Ovary (tissue), 9 donors: ENCODE data around the gene LTB4R2. TPM values are rescaled to one million over a fixed set of nuclear protein-coding genes. Genes with fewer than 3 reads are reported as not detected.

Experiments
- DNase-seq, 5 donors: peaks; one replicate each; pipeline ENCODE4 v3.0.0-alpha.2; 2019 to 2020
- H3K27ac ChIP-seq, 2 donors: fragments of 200-600 bp; one replicate each; pipeline versions ENCODE4 v1.5.1 to v1.8.0; 2019 to 2022
- H3K27me3 ChIP-seq: fragments of 200-600 bp; one replicate; pipeline ENCODE4 v1.8.0; 2022
- H3K36me3 ChIP-seq: fragments of 200-600 bp; sonication (generic); one replicate; pipeline ENCODE4 v1.5.1; 2019
- H3K4me1 ChIP-seq: one replicate; pipeline ENCODE4 v1.8.1; 2013; ENCODE audit warnings: mild to moderate bottlenecking, moderate library complexity; ENCODE audit not compliant: insufficient read depth
- H3K4me3 ChIP-seq: fragments of 200-600 bp; sonication (generic); one replicate; pipeline ENCODE4 v1.5.1; 2017
- H3K9me3 ChIP-seq, 2 donors: fragments of 200-600 bp in 1 of 2; sonication (generic) in 1 of 2; one replicate each; pipeline versions ENCODE4 v1.5.1 to v1.8.1; 2013 to 2019; ENCODE audit warnings: mild to moderate bottlenecking in 1 of 2, moderate library complexity in 1 of 2
- EP300 ChIP-seq: sonication (generic); formaldehyde crosslinking; IDR thresholded peaks from one replicate; pipeline ENCODE4 v1.6.1; 2017; ENCODE audit warnings: antibody characterized with exemption
- POLR2A ChIP-seq: fragments of 450-650 bp; IDR thresholded peaks from one replicate; pipeline ENCODE4 v1.6.1; 2017; ENCODE audit warnings: antibody characterized with exemption, mild to moderate bottlenecking, moderate library complexity
- WGBS, 3 donors: extraction: QIAGEN DNeasy Blood & Tissue Kit in 1 of 3; methylation state at CpG; one replicate each; pipeline versions ENCODE4 v1.1.5 to v1.1.7; 2013 to 2017; 5-methylcytosine and 5-hydroxymethylcytosine counted together
- intact Hi-C, 4 donors: fragments of 100-400 bp; cut with DNase I; formaldehyde crosslinking; loops; one replicate each; pipeline versions ENCODE4 v1.11.0 to v1.15.1; 2022 to 2023
- polyA plus RNA-seq, 2 donors: library from polyadenylated mRNA; stranded (reverse); fragments of 200-250 nt in 1 of 2; fragments of 350-450 nt in 1 of 2; fragmentation: Illumina TruSeq in 1 of 2; extraction: RNeasy Lipid Tissue Mini Kit (QIAGEN cat#74804) in 1 of 2; gene quantifications; one replicate each; pipeline ENCODE4 v1.2.3, GENCODE V29; 2013 to 2014
- total RNA-seq, 7 donors: library from RNA; depleted of rRNA in 2 of 7; stranded (reverse); fragments of >200 nt in 2 of 7; fragmentation: NEBNext Ultra II Directional in 3 of 7; extraction: Animal tissue kit (Norgen Biotek cat#: 25700) in 3 of 7; gene quantifications; one replicate each; pipeline versions ENCODE4 v1.1.0 to v1.2.4, GENCODE V29; 2016 to 2023
- TF ChIP-seq, protein P1 (sequence below), 3 donors: fragments of 450-650 bp in 2 of 3; fragments of 200-600 bp in 1 of 3; IDR thresholded peaks; one replicate each; pipeline versions ENCODE4 v1.5.1 to v1.8.0; 2016 to 2022; ENCODE audit warnings: antibody characterized with exemption in 3 of 3, mild to moderate bottlenecking in 1 of 3
- donor health status: DM: no; HTN: no; CAD: no; lungs with moderate emphysema.
- donor health status: DM: no; HTN: no; CAD: no.
- donor health status: Bipolar disorder and iron deficiency.
- donor health status: DM: yes; HTN: yes; CAD: no.
- donor health status: DM: no; HTN: no; CAD: no.
- donor health status: DM: yes; HTN: yes; CAD: no.

The LTB4R2 gene
- total and polyA plus RNA-seq, 9 donors = 0.85 to 10.1 (median 5.0) TPM

GRCh38 chr14:24267516-24267915 lies 42.4 kb upstream of the LTB4R2 start:
- Histone ChIP-seq H3K27me3 (no peaks in the 10 kb centered on the region), H3K4me3 (no peak overlapping the region), H3K36me3 (no peaks in the 10 kb centered on the region), H3K4me1 (peaks cover 2% of the 10 kb centered on the region), H3K27ac (no peak overlapping the region), H3K9me3 (no peaks in the 10 kb centered on the region)
- intact Hi-C loops = no loop called here
- TF ChIP-seq EP300 (no peak), POLR2A (no peak)
- TF ChIP-seq, protein P1, sequence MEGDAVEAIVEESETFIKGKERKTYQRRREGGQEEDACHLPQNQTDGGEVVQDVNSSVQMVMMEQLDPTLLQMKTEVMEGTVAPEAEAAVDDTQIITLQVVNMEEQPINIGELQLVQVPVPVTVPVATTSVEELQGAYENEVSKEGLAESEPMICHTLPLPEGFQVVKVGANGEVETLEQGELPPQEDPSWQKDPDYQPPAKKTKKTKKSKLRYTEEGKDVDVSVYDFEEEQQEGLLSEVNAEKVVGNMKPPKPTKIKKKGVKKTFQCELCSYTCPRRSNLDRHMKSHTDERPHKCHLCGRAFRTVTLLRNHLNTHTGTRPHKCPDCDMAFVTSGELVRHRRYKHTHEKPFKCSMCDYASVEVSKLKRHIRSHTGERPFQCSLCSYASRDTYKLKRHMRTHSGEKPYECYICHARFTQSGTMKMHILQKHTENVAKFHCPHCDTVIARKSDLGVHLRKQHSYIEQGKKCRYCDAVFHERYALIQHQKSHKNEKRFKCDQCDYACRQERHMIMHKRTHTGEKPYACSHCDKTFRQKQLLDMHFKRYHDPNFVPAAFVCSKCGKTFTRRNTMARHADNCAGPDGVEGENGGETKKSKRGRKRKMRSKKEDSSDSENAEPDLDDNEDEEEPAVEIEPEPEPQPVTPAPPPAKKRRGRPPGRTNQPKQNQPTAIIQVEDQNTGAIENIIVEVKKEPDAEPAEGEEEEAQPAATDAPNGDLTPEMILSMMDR (IDR thresholded peaks at IDR 0.05) = no peak
- 85 to 91% (median 90%) methylated on average over 9 of the region's 9 CpGs for WGBS, 3 donors
- DNase-seq = no peak

GRCh38 chr14:24268225-24268624 lies 41.7 kb upstream of the LTB4R2 start:
- 81 to 87% (median 86%) methylated on average over 9 of the region's 9 CpGs for WGBS, 3 donors
- Histone ChIP-seq H3K4me3 (no peak overlapping the region), H3K4me1 (peaks cover 2% of the 10 kb centered on the region), H3K27me3 (no peaks in the 10 kb centered on the region), H3K9me3 (no peaks in the 10 kb centered on the region), H3K27ac (no peak overlapping the region), H3K36me3 (no peaks in the 10 kb centered on the region)
- TF ChIP-seq, protein P1 (IDR thresholded peaks at IDR 0.05) = no peak
- no peak for TF ChIP-seq EP300
- TF ChIP-seq POLR2A = no peak
- no peak for DNase-seq
- intact Hi-C loops = no loop called here

DNA sequence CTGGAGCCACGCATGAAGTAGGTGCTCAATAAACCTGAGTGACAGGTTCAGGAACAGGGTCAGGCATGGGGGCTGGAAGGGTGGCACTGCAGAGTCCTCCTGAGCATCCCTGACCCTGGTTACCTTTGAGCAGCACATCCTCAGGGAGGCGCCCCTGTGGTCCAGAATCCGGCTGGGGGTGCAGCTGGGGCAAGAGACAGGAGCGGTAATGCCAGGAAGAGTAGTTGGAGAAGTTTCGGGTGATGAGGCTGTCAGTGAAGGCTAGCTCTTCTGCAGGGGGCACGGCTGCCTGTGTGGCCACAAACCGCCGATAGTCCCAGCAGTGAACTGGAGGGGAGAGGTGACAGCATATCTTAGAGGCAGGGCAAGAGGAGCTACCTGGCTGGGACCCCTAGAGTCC lies 40.6 kb upstream of the LTB4R2 start:
- no peak overlapping the region for H3K27ac ChIP-seq

GRCh38 chr14:24269910-24270536 lies 39.9 kb upstream of the LTB4R2 start:
- Histone ChIP-seq H3K36me3 (no peaks in the 10 kb centered on the region), H3K27ac (peak overlapping the region in 1 of 2 donors; percentile 98), H3K4me1 (peaks cover 2% of the 10 kb centered on the region), H3K9me3 (no peaks in the 10 kb centered on the region), H3K27me3 (no peaks in the 10 kb centered on the region), H3K4me3 (no peak overlapping the region)
- no peak for TF ChIP-seq EP300
- TF ChIP-seq, protein P1 (IDR thresholded peaks at IDR 0.05) = no peak
- DNase-seq = no peak
- intact Hi-C loops = no loop called here
- 90 to 93% (median 93%) methylated on average over 14 of the region's 14 CpGs for WGBS, 3 donors

More for the DNA sequence above, 40.6 kb upstream of the LTB4R2 start:
- Histone ChIP-seq H3K27me3 (no peaks in the 10 kb centered on the region), H3K4me3 (no peak overlapping the region), H3K36me3 (no peaks in the 10 kb centered on the region), H3K9me3 (no peaks in the 10 kb centered on the region), H3K4me1 (peaks cover 2% of the 10 kb centered on the region)
- intact Hi-C loops = no loop called here
- 92 to 94% (median 93%) methylated on average over 8 of the region's 8 CpGs for WGBS, 3 donors
- TF ChIP-seq POLR2A (no peak), EP300 (no peak)
- TF ChIP-seq, protein P1 (IDR thresholded peaks at IDR 0.05) = no peak
- no peak for DNase-seq
